ENCODE measurements around the gene ZBTB12.

GRCh38 chr6:31897612-31898382, 4.1 kb downstream of the ZBTB12 start, which contains the start of gene EHMT2:
- TF ChIP-seq POLR2A (IDR thresholded peaks at IDR 0.05) = peak; percentile 55 to 69
- TF ChIP-seq CTCF (IDR thresholded peaks at IDR 0.05) = no peak
- TF ChIP-seq POLR2AphosphoS5 (IDR thresholded peaks at IDR 0.05) = peak; percentile 78 to 90 (median 88)
- no peak for TF ChIP-seq EP300 (IDR thresholded peaks at IDR 0.05)
